Stimulated activated CD8-positive, alpha-beta memory T cell treated with anti-CD3 and anti-CD28 coated beads, Interleukin-15, amount 100 ng/mL, for 1 hour (primary cell): ENCODE measurements around the gene TMED3.
"Not testable (repeated sequence)": the region's sequence is repeated elsewhere in the genome, so short reads cannot be mapped to it uniquely, and the experiment has no call there.

Source experiments
- DNase-seq: peaks from one replicate; pipeline ENCODE4 v3.0.0-alpha.2; 2020; ENCODE audit warnings: low read depth

TMED3 gene

DNA sequence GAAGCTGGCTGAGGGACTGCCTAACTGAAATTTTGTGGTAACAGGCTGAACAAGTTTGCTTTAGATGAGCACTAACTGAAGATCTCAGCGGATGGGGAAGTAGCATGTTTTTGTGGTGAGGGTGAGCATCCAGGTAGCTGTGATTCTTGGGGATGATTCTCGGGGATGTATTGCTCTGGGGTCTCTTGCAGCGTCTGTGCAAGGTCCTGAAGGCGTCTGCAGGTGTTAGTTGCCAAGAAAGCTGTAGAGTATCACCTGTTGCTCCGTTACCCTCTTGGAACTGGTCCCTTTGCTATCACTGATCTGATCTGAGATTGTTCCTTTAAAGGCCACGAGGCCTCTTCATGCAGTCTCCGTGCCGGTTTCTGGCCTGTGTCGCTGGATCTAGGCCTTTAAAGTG is 6.0 kb downstream of the TMED3 start:
- DNase-seq: no peak

GRCh38 chr15:79319973-79320372 is 9.1 kb downstream of the TMED3 start:
- DNase-seq: not testable (repeated sequence)

GRCh38 chr15:79321876-79322275 is 11.0 kb downstream of the TMED3 start:
- DNase-seq: no peak

DNA sequence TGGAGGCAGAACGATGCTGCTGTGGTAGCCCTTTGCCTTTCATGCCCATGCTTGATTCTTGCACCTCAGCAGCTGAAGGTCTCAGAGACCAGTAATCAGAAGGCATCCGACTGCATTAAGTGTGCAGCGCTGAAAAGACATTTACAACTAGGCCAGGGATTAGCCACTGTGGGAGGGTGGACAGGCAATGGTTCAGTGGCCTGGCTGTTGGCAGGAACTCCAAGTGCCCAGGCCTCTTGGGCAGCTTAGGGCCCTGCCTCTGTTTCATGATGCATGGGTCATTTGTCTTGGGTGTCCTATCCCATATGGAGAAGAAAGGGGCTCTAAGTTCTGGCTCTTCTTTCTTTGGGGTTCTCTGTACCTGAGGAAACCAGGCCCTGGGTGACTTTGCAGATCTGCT is 11.4 kb downstream of the TMED3 start:
- no peak for DNase-seq

DNA sequence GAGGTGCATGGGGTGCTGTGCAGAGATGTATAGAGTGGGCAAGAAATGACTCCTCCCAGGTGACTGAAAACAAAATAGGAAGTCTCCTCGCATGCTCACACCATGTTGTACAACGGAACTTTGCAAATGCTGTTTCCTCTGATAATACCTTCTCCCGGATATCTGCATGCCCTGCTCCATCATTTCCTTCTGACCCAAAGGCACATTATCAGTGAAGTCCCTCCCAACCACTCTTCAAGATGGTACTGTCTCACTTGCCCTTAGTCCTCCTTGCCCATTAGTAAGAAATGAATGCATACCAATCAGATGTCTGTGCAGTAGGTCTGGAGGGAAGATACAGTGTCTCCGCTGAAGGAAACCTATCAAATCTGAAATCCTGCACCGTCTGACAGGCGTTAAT is 12.0 kb downstream of the TMED3 start:
- DNase-seq: no peak

- no peak for DNase-seq
These were observed 18.3 kb downstream of the TMED3 start for GRCh38 chr15:79329171-79329611.

- no peak for DNase-seq
These were observed 22.1 kb downstream of the TMED3 start for GRCh38 chr15:79332824-79333510.

DNA sequence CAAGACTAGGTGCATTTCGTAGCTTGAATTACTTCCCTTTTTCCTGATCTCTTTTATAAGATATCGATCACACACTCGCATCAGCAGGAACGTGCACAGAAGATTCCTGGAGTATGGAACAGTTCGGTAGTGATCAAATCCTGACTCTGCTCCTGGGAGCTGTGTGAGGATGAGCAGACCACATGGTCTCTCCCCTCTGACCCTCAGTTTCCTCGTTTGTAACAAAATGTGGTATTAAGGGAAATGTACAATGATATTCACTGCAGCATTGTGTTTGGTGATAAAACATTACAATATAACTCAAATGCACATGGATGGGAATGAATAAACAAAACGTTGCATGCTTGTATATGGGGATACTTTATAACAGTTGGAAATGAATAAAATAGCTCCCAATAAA is 26.7 kb downstream of the TMED3 start:
- no peak for DNase-seq

DNA sequence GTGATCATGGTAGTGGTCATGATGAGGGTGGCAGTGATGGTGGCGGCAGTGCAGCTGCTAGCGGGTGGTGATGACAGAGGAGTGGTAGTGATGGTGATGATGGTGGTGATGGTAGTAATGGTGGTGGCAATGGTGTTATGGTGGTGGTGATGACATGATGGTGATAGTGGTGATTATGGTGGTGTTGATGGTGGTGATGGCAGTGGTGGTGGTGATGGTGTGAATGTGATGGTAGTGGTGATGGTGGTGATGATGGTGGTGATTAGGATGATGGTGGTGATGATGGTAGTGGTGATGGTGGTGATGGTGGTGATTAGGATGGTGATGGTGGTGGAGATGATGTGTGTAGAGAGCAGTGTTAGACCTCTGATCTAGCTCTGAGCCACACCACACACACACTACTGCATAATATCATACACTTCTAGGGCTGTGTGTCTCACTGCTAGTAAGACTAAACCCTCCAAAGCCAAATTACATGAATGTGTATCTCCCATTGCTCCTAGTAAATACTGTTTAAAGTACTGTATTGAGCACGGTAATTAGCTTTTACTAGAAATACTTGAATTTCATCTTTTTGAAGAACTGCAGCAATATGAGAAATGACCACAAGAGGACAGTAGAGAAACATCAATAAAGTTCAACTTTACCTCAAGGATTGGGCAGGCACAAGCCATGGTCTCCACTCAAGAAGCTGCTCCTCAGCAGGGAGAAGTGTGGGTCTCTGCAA is 28.8 kb downstream of the TMED3 start:
- no peak for DNase-seq

- no peak for DNase-seq
These were observed 29.3 kb downstream of the TMED3 start for GRCh38 chr15:79340315-79340602.

- no peak for DNase-seq
These were observed 30.5 kb downstream of the TMED3 start for GRCh38 chr15:79341396-79341795.

DNA sequence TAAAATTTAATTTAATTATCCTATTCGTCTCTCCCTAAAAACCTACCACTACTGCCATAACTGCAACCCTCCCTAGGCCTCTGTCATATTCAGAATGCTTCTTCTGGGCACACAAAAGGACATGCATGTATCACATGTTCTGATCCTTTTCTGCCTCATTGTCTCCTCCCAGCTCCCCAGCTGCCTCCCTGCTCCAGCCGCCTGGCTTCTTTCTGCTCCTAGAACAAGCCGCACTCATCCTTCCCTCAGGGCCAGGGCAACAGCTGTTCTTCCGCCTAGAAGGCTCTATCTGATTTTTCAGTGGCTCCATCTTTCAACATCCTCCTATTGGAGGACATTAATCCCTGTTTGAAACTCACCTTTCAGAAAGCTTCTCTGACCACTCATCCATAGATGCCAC is 38.6 kb downstream of the TMED3 start:
- no peak for DNase-seq

DNA sequence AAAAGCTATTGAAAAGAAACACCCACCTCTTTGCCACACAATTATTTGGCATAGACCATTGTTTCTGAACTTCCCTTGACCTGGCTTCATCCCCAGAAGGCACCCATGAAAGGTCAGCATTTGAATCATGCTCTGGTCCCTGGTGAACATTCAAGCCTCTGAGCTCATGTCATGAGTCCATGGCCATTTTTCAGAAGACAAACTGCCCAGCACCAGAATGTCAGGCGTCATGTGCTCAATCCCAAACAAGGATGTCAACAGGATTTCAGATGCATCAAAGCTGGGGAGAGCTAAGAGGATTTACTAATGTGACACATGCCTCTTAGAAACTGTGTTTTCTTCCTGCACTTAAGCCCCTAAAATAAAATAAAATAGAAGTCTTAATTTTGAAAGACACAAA is 41.3 kb downstream of the TMED3 start:
- no peak for DNase-seq

- DNase-seq: no peak
These were observed 46.7 kb downstream of the TMED3 start for GRCh38 chr15:79357566-79357965.

DNA sequence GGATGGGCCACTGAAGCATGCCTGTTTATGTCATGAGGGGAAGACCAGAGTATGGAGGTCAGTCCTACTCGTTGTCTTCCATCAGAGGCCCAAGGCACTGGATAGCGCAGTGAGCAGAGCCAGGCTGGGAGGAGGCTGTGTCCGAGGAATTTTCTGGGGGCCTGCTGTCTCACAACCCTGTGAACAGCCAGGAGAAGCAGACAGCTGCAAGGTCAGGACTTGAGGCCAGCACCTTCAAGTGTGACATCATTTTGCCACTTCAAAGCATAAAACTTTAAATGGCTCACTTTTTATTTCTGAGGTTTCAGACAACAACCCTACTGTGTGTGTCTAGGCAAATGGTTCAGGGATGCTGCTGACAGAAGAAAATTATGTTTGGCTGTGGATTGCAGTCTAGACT is 47.2 kb downstream of the TMED3 start:
- no peak for DNase-seq

GRCh38 chr15:79364571-79365240 is 53.8 kb downstream of the TMED3 start:
- no peak for DNase-seq

DNA sequence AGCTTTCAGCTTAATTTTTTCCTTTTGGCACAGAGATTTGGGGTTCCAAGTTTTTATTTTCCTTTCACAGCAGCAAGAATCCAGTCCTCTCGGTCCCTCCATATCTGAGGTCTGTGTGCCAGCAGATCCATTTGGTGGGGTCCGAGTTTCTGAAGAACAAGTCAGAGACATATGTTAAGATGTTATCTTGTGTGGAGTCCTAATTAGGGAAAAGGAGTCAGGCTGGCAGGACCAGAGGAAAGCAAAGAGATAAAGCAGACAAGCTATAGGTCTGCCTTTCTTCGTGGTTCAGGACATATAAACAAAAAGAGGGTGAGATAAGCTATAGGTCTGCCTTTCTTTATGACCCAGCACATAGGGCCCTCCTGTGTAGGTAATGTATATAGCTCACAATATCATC is 54.9 kb downstream of the TMED3 start:
- DNase-seq: no peak

DNA sequence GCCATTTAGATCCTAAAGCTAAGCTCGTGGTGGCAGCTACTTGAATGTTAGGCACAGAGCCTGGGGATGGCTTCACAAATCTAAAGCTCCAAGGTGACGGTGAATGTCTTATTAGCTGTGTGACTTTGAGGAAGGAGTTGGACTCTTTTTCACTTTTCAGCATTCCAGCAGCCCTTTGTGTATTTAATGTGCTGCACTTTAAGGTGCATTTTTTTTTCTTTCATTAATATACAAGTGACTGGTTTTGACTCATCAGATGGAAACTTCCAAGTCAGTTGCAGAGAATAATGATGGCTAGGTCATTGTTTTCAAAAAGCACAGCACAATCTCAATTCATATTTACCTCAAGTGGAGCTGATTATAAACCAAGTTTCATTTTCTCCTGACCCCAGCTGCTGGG is 55.8 kb downstream of the TMED3 start:
- DNase-seq: no peak

GRCh38 chr15:79370716-79371115 is 59.8 kb downstream of the TMED3 start:
- DNase-seq: no peak

- no peak for DNase-seq
These were observed 60.7 kb downstream of the TMED3 start for GRCh38 chr15:79371591-79371990.

- no peak for DNase-seq
These were observed 61.5 kb downstream of the TMED3 start for GRCh38 chr15:79372428-79372827.
